ENCODE data around the gene DENND2A.

- TF ChIP-seq EZH2 (IDR thresholded peaks at IDR 0.05; ENCODE audit: borderline replicate concordance, control insufficient read depth, low read depth, low read length) (no peak), SMAD5 (IDR thresholded peaks at IDR 0.05; ENCODE audit: low read depth) (no peak), EP300 (IDR thresholded peaks at IDR 0.05; ENCODE audit: borderline replicate concordance in 1 of 2, control insufficient read depth in 1 of 2, low read depth in 2 of 2, low read length in 2 of 2) (no peak), JUNB (IDR thresholded peaks at IDR 0.05) (no peak), CTCF (IDR thresholded peaks at IDR 0.05 in 2 of 3, conservative IDR thresholded peaks at IDR 0.05 in 1 of 3; ENCODE audit: control insufficient read depth in 2 of 3, extremely low read depth in 1 of 3, insufficient read depth in 1 of 3, low read depth in 3 of 3, low read length in 3 of 3) (no peak)
These were observed 81.2 kb downstream of the DENND2A start for GRCh38 chr7:140559410-140559809.

All from GM12878 (cell line).